ENCODE data around the gene P2RY6.

DNA sequence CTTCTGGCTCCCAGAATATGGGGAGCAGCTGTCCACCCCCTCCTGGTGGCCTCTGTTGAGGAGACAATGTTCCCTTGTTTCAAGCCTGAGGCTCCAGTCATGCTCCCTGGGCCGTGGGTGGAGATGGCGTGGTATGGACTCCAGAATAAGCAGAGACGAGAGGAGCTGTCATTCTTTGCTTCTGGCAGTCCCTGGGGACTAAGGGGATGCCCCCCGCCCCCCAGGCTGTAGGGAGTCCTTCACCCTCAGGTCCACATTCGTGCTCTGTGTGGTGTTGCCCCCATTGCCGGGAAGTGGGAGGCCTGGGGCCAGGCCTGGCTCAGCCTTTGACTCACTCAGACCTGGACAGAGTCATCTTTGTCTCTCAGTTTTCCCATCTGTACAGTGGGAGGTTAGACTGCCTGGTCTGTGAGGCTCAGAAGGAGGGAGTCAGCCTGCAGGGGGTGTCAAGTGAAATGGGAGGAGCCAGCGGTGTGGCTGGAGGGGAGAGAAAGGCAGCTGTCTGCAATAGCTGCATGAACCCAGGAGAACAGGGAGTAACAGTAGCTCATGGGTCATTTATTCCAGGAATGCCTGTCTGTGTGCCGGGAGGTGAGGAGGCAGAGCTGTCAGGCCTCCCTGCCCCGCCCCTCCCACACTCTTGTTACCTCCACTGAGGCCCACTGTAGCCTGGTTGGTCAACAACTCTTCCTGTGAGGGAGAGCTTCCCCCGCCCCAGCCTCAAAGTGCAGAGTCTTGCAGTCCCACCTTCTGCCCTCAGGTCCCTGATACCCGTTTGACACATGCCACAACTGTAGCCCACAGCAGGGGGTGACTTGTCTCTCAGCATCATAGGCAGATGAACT is 42.2 kb downstream of the P2RY6 start:
- TF ChIP-seq, protein P1, sequence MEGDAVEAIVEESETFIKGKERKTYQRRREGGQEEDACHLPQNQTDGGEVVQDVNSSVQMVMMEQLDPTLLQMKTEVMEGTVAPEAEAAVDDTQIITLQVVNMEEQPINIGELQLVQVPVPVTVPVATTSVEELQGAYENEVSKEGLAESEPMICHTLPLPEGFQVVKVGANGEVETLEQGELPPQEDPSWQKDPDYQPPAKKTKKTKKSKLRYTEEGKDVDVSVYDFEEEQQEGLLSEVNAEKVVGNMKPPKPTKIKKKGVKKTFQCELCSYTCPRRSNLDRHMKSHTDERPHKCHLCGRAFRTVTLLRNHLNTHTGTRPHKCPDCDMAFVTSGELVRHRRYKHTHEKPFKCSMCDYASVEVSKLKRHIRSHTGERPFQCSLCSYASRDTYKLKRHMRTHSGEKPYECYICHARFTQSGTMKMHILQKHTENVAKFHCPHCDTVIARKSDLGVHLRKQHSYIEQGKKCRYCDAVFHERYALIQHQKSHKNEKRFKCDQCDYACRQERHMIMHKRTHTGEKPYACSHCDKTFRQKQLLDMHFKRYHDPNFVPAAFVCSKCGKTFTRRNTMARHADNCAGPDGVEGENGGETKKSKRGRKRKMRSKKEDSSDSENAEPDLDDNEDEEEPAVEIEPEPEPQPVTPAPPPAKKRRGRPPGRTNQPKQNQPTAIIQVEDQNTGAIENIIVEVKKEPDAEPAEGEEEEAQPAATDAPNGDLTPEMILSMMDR (conservative IDR thresholded peaks at IDR 0.05; ENCODE audit: low read length) = no peak
- no peak for TF ChIP-seq EZH2phosphoT487 (IDR thresholded peaks at IDR 0.05; ENCODE audit: borderline replicate concordance, low read depth, low read length)
